Muscle layer of duodenum (tissue), 2 donors: ENCODE results near the gene PAF1.

Experiments used
- H3K27ac ChIP-seq: one replicate; pipeline ENCODE4 v1.7.0; 2013; ENCODE audit warnings: mild to moderate bottlenecking, low read length
- H3K27me3 ChIP-seq: one replicate; pipeline ENCODE4 v1.7.0; 2013; ENCODE audit warnings: low read depth, mild to moderate bottlenecking, control low read depth, low read length
- H3K36me3 ChIP-seq, 2 donors: one replicate each; pipeline ENCODE4 v1.7.0; 2013; ENCODE audit warnings: low read length in 2 of 2, control low read depth in 1 of 2, mild to moderate bottlenecking in 1 of 2; ENCODE audit not compliant: insufficient read depth in 2 of 2, control insufficient read depth in 1 of 2
- H3K4me1 ChIP-seq, 2 donors: one replicate each; pipeline ENCODE4 v1.7.0; 2013; ENCODE audit warnings: low read length in 2 of 2, mild to moderate bottlenecking in 2 of 2, control low read depth in 1 of 2, moderate library complexity in 1 of 2; ENCODE audit not compliant: insufficient read depth in 2 of 2, control insufficient read depth in 1 of 2
- H3K4me3 ChIP-seq, 2 donors: one replicate each; pipeline ENCODE4 v1.7.0; 2013; ENCODE audit warnings: low read length in 2 of 2, low read depth in 1 of 2, mild to moderate bottlenecking in 1 of 2
- H3K9me3 ChIP-seq, 2 donors: one replicate each; pipeline ENCODE4 v1.7.0; 2013; ENCODE audit warnings: low read length in 2 of 2, control low read depth in 1 of 2, mild to moderate bottlenecking in 1 of 2; ENCODE audit not compliant: control insufficient read depth in 1 of 2
- donor health status: healthy.

PAF1 gene

GRCh38 chr19:39427707-39428106, 36.8 kb upstream of the PAF1 start:
- Histone ChIP-seq H3K27me3 (no peaks in the 10 kb centered on the region), H3K27ac (no peak overlapping the region), H3K4me3 (no peak overlapping the region), H3K4me1 (peaks cover 0 to 14% of the 10 kb centered on the region in 2 donors), H3K9me3 (no peaks in the 10 kb centered on the region), H3K36me3 (peaks cover 4 to 20% of the 10 kb centered on the region in 2 donors)

- no peaks in the 10 kb centered on the region for H3K9me3 ChIP-seq
- peaks cover 0 to 14% of the 10 kb centered on the region in 2 donors for H3K4me1 ChIP-seq
- no peaks in the 10 kb centered on the region for H3K27me3 ChIP-seq
- H3K4me3 ChIP-seq = no peak overlapping the region
- peaks cover 4 to 26% of the 10 kb centered on the region in 2 donors for H3K36me3 ChIP-seq
- no peak overlapping the region for H3K27ac ChIP-seq
Observed at GRCh38 chr19:39426170-39426569, 35.3 kb upstream of the PAF1 start.

GRCh38 chr19:39425744-39426143, 34.8 kb upstream of the PAF1 start:
- peaks cover 0 to 14% of the 10 kb centered on the region in 2 donors for H3K4me1 ChIP-seq

GRCh38 chr19:39424934-39425333, 34.0 kb upstream of the PAF1 start:
- Histone ChIP-seq H3K27ac (no peak overlapping the region), H3K4me1 (peaks cover 0 to 14% of the 10 kb centered on the region in 2 donors), H3K27me3 (no peaks in the 10 kb centered on the region), H3K4me3 (no peak overlapping the region), H3K9me3 (no peaks in the 10 kb centered on the region), H3K36me3 (peaks cover 4 to 37% of the 10 kb centered on the region in 2 donors)

More at GRCh38 chr19:39425744-39426143, 34.8 kb upstream of the PAF1 start:
- Histone ChIP-seq H3K27me3 (no peaks in the 10 kb centered on the region), H3K4me3 (no peak overlapping the region), H3K36me3 (peaks cover 4 to 31% of the 10 kb centered on the region in 2 donors), H3K9me3 (no peaks in the 10 kb centered on the region), H3K27ac (no peak overlapping the region)

GRCh38 chr19:39423258-39424086, 32.6 kb upstream of the PAF1 start:
- H3K9me3 ChIP-seq = no peaks in the 10 kb centered on the region
- H3K4me1 ChIP-seq = peaks cover 0 to 5% of the 10 kb centered on the region in 2 donors
- no peaks in the 10 kb centered on the region for H3K27me3 ChIP-seq
- no peak overlapping the region for H3K4me3 ChIP-seq
- no peak overlapping the region for H3K27ac ChIP-seq
- H3K36me3 ChIP-seq = peaks cover 4 to 46% of the 10 kb centered on the region in 2 donors

- no peaks in the 10 kb centered on the region for H3K4me1 ChIP-seq
- H3K4me3 ChIP-seq = no peak overlapping the region
- no peaks in the 10 kb centered on the region for H3K9me3 ChIP-seq
- H3K27me3 ChIP-seq = no peaks in the 10 kb centered on the region
- no peak overlapping the region for H3K27ac ChIP-seq
- peaks cover 4 to 53% of the 10 kb centered on the region in 2 donors for H3K36me3 ChIP-seq
Observed at GRCh38 chr19:39422020-39422419, 31.1 kb upstream of the PAF1 start.

- Histone ChIP-seq H3K4me1 (peaks cover 0 to 12% of the 10 kb centered on the region in 2 donors), H3K9me3 (no peaks in the 10 kb centered on the region), H3K27me3 (no peaks in the 10 kb centered on the region), H3K4me3 (no peak overlapping the region), H3K36me3 (peaks cover 4 to 53% of the 10 kb centered on the region in 2 donors), H3K27ac (no peak overlapping the region)
Observed at GRCh38 chr19:39420769-39421168, 29.9 kb upstream of the PAF1 start.

- Histone ChIP-seq H3K4me3 (no peak overlapping the region), H3K36me3 (peaks cover 3 to 51% of the 10 kb centered on the region in 2 donors), H3K9me3 (no peaks in the 10 kb centered on the region), H3K27ac (no peak overlapping the region), H3K4me1 (peaks cover 0 to 30% of the 10 kb centered on the region in 2 donors), H3K27me3 (no peaks in the 10 kb centered on the region)
Observed at GRCh38 chr19:39419003-39419402, 28.1 kb upstream of the PAF1 start.

GRCh38 chr19:39417463-39418181, 26.7 kb upstream of the PAF1 start:
- no peak overlapping the region for H3K27ac ChIP-seq
- H3K36me3 ChIP-seq = peaks cover 0 to 37% of the 10 kb centered on the region in 2 donors
- H3K27me3 ChIP-seq = no peaks in the 10 kb centered on the region
- no peaks in the 10 kb centered on the region for H3K9me3 ChIP-seq
- peaks cover 0 to 34% of the 10 kb centered on the region in 2 donors for H3K4me1 ChIP-seq
- H3K4me3 ChIP-seq = no peak overlapping the region

- H3K27ac ChIP-seq = no peak overlapping the region
- no peak overlapping the region for H3K4me3 ChIP-seq
Observed at GRCh38 chr19:39416152-39417120, 25.5 kb upstream of the PAF1 start.

More at GRCh38 chr19:39416152-39417120, 25.5 kb upstream of the PAF1 start:
- Histone ChIP-seq H3K27me3 (no peaks in the 10 kb centered on the region), H3K9me3 (no peaks in the 10 kb centered on the region), H3K36me3 (peaks cover 0 to 28% of the 10 kb centered on the region in 2 donors), H3K4me1 (peaks cover 0 to 37% of the 10 kb centered on the region in 2 donors)
